GM21526 (cell line): ENCODE measurements around the gene MED17.

Experiments
- ATAC-seq: cut with Tn5 transposase; IDR thresholded peaks from one replicate; pipeline ENCODE4 v1.9.1; 2021; ENCODE audit warnings: moderate library complexity; ENCODE audit not compliant: unreplicated experiment, low FRiP score

MED17 gene

DNA sequence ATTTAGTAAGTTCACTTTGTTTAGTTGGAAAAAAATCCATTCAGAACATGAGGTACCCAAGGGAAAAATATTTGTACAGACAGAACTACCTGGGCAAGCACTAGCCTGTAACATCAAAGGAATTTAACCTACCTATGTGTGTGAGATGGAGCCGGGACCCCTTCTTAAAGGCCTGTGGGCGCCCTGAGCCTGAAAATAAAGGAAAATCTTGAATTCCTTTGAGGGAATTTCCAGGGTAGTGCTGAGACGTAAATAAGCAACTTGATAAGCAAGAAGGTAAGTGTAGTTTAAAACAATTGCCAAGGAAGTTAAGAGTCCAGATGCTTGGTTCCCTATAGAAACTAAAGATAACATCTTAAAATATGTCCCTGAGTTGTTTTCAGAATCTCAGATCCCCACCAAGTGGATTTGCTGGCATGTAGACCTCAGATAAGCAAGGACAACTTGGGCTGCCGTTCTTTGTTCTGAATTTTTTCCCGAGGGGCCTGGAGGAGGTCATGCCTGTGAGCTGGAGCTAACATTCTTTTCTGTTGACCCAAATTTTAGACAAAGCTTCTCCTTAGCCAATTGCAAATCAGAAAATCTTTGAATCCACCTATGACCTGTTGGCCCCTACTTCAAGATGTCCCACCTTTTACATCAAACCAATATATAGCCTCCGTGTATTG, 31.0 kb downstream of the MED17 start:
- ATAC-seq = no peak

DNA sequence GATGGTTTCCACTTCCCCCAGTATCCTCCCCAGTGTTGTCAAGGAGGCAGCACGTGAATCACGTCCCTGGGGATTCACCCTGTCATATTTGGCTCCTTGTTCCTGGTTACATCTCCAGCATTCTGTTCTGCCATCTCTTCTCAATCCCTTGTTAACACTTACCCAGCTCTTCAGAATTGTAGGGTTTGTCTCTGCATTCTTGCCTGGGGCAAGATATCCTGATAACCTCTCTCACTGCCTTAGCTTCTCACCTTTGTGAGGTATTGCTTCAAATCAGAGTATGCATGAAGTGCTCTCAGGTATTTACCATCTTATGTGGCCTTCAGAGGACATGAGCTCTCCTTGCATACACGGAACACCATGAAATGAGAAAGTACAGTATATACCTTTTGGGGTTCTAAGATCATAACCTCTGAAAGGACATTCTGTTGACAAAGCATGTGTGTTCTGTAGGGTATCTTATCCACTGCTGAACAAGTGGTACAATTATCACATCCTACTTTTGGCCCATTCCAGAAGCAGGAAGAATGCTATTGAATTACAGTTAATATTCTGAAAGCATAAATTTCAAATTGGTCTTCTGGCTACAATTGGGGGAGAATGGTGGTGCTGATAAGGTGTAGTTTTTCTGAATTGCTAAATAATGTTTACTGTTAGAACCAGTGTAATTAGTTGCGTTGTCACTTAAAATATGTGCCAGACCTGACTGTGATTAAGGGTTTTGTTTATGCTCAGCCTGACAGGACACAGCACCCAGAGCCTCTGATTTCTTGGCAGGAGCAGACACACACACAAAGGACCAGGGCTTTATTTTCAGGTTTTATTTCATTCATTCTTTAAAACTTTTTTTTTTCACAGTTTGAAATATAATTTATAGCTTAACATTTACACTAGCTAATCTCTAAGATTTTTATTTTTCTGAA, 33.6 kb downstream of the MED17 start:
- ATAC-seq = no peak

DNA sequence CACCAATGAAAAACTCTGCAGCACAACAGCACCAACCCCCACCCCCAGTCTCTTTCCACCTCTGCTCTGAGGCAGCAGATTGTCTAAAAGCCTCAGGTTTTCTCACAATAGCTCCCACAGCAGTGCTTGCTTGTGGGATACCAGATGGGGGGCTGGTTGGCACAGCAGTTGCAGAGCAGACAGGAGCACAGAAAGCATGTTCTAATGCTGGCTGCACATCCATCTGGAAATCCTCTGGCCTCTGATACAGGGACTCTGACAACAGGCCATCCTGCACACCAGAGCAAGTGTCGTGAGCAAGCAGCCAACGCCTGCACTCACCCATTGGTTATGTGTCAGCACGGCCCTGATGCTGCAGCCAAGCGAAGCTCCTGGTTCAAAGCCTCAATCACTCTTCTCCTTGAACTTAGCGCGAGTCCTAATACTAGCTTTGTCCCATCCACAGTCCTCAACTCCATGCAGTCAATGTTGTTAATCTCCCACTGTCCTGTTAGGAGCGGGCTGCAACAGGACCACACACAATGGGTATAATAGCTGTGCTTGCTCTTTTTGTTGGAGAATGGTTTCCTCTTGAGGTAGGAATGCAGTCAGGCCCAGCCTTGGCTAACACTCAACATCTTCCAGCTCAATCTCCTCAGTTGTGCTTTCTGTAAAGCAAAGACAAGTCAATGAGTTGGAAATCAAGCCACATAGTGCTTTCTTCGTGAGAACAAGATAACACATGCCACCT, 36.0 kb downstream of the MED17 start:
- no peak for ATAC-seq

DNA sequence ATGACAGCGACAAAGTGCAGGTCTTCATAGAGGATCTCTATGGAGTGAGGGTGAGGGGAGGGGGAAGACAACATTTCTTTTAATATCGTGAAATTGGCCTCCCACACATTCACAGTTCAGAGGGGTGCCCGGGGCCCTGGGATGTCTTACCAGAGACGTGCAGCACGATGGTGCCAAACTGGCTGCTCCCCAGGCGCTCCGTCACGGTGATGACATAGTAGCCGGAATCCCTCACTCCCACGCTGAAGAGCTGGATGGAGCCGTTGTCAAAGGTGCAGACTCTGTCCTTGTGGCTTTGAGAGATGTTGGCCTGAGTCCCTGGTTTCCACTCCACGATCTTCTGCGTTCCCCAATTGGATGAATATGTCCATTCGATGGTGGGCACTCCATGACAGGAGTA, 36.8 kb downstream of the MED17 start:
- no peak for ATAC-seq

DNA sequence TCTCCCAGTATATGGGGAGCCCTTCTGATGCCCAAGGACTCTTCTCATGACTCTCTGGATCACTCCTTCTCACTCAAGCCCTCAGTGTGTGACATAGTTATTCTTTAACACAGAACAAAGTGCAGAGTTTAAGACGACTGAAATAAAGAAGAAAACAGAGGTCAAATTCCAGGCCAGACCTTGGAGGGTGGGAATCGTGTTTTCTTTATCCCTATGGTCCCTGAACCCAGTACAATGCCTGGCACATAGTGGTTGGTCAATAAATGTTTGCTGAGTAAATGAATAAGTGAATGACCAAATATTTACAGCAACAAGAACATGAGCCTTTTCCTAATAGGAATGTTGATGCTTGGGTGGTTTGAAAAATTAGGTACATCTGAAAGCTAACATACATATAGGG, 37.5 kb downstream of the MED17 start:
- no peak for ATAC-seq

DNA sequence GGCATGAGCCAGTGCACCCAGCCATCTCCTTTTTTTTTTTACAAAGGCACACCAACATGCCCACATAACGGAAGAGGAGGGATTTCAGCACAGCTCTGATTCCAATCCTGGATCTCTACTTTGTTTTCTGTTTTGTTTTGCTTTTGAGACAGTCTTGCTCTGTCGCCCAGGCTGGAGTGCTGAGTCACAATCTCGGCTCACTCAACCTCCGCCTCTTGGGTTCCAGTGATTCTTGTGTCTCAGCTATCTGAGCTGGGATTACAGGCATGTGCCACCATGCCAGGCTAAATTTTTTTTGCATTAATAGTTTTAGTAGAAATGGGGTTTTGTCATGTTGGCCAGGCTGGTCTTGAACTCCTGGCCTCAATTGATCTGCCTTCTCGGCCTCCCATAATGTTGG, 38.3 kb downstream of the MED17 start:
- ATAC-seq = no peak

DNA sequence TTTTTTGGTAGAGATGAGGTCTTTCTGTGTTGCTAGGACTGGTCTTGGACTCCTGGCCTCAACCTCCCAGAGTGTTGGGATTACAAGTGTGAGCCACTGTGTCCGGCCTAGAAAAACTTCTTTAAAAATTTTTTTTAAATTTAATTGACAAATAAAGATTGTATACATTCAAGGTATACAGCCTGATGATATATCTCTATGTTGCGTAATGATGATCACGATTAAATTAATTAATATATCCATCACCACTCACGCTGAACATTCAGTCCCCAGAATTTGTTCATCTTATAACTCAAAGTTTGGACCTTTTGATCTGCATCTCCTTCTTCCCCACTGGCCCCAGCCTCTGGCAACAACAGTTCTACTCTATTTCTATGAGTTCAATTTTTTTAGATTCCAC, 39.1 kb downstream of the MED17 start:
- no peak for ATAC-seq

DNA sequence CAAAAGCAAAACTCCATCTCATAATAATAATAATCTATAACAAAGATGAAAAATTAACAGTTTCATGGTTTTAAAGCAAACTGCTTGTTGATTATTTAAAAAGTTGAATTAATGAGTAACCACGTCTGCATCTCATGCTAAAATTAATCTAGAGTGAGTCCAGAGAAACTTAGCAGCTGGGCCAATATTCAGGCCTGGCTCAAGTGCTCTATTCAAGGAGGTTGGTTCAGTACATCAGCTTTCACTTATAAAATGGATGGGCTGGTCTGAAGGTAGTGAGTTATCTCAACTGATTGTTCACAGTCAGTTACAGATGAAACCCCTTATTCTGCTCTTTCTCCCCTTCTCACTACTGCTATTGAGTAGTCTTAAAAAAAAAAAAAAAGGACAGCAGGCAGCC, 43.3 kb downstream of the MED17 start:
- no peak for ATAC-seq

DNA sequence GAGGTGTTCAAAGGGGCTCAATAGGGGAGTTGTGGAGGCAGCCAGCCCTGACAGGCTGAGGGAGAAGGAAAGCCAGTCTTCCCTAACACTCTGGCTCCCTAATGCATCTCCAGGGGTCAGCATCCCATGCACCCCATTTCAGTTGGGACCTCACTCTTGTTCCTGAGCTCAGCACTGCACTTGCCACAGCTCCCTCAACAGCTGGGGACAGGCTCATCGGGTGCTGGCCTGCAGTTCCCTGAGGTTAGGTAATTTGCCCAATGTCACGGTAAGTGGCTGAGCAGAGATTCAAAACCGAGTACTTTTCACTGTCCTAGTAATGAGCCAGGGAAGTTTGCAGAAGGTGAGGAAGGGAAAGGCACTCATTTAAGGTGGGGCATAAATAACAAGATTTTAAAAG, 45.5 kb downstream of the MED17 start:
- no peak for ATAC-seq

DNA sequence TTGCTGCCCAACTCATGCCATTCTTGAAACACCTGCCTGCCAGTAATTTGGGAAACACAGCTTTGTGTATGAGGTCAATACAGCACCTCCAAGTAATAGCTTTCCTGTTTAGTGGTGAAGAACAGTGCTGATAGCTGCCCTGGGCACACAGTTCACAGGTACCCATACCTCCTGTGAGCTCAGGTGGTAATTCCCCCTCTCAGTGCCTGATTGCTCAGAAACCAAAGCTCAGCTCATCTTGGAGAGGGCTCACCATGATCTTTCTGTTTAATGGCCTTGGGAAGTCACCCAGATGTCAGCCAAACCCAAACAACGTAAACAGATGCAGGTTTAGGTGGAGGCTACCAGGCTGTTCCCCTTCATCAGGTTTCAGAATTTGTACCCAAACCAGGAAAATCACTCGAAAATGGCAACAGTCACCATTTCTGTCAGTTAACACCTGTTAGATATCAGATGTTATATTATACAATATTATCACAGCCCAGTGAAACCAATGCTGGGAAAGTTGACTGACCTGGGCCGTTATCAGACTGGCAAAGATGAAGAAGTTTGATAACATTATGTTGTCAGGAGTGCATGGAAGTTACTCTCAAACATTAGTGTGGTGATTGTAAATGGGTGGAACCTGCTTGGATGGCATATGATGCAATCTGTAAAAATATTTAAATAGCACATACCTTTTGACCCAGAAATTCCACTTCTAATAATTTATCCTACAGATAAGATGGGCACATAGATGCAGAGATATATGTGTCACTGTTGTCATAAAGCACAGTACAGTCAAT, 47.5 kb downstream of the MED17 start:
- no peak for ATAC-seq

DNA sequence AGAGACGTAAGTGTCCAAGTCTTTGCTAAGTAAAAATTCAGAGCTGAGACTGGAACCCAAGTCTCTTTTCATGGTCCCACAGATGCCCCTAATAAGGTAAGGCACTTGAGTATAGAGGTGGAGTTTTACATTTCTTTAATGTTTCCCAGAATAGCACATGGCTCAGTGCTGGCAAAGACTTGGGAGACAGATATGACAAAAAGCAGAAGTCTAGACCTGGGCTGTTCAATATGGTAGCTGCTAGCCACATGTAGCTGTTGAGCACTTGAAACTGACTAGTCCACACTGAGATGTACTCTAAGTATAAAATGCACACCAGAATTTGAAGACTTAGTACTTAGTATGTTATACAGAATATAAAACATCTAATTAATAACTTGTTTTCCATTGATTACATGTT, 48.7 kb downstream of the MED17 start:
- no peak for ATAC-seq

DNA sequence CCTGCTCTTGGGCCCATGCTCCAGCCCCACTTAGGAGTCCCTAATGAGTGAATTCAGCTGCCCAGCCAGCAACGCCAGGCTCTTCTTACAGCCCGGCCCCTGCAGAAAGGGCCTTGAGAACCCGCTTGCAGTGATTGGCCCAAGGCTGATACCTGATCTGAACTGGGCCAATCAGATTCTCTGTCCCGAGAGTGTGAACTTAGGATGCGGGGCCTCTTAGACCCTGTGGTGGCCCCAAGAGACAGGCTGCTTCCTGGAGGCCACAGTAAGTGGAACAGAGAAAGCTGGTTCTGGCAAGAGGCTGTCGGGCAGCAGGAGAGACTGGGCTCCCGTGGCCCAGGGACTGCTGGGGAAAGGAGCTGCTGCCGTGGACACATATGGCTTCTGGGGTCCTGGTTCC, 54.9 kb downstream of the MED17 start:
- no peak for ATAC-seq

DNA sequence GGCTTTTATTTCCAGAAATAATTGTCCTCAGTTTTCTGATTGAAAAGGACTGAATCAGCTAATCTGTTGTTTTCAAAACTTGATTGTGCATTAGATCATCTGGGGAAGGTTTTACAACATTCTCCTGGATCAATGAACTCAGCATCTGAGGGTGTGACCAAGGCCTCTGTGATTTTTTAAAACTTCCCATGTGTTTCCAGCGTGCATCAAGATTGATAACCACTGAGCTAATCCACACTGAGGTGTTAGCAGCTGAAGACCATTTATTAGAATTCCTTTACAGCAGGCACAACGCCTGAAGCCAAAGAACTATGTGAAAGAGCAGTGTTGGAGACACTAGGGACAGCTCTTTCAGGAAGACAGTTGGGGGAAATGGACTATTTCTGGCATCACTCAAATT, 56.1 kb downstream of the MED17 start:
- no peak for ATAC-seq

DNA sequence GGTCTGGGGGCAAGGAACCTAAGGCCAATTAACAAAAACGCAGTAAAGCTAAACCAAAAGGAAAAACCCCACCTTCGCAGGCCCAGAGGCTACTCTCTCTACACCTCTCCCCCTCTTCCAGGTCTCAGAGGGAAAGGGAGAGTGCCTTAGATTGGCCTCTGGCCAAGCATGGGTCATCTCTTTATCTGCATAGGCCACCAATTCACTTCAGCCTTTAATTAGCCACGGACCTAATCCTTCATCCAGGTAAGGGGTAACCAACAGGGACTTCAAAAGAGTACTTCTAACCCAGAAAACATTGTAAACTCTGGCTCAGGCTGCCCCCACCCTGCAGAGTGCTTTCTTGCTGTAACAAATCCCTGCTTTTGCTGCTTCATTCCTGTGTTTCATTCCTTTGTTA, 56.9 kb downstream of the MED17 start:
- no peak for ATAC-seq

DNA sequence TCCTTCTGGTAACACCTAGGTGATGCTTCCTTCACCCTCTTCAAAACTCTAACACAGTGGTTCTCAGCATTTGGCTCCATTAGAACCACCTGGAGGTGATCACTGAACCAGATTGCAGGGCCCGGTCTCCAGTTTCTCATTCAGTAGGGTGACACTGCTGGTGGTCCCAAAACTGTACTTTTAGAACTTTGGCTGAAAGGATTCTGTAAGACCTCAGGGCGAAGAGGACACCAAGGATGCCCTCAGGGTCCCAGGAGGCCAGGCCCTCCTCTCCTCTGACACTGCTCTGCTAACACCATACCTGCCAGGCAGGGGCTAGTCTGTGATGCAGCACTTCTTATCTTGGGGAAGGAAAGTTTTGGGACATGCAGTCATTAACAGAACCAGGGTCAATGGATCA, 57.4 kb downstream of the MED17 start:
- ATAC-seq = no peak

DNA sequence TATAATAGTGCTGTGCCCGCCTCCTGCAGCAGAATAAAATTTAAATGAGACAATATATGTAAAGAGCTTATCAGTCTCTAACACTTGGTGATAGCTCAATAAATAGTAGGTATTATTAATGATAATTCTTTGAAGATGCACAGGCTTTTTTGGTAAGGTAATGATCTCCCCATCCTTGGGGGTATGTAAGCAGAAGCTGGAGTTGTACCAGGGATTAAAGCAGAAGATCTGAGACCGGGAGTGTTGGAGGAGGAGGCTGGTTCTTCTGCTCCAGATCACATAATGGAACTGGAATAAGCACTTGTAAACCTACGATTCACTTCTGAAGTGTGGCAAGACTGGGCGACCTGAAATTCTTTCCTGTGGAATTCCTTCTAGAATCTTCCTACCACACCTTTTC, 58.0 kb downstream of the MED17 start:
- ATAC-seq = no peak

DNA sequence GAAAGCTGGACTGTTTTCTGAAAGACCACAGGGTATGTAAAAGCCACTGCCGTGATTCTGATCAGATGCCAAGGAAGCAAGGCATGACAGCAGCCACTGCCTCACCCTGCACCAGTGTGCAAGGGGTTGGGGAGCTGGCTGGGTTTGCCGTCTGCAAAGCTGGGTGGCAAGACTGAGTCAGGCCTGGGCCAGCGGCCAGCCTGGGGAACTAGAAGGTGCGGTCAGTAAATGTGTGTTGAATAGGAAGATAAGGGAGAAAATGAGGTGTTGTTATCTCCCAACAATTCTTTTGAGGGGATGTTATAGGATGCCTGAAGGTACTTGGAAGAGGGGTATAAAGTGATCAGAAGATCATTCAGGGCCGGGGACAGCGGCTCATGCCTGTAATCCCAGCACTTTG, 58.4 kb downstream of the MED17 start:
- no peak for ATAC-seq

DNA sequence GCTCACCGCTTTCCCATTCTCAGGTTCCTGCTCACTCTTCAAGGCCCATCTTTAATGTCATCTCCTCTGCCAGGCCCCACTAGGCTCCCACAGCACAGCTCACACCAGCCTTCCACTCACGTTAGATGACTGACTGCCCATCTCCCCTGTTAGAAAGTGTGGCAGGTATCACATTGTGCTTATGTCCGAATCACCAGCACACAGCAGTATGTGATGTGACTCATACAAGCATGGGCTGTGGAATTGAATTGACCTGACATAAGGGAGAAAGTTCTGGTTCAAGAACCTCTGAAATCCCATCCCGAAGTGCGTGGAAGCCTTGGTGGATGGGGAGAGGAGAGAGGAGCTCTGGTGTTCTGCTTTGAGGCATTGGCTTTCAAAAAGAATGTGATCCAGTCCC, 59.8 kb downstream of the MED17 start:
- no peak for ATAC-seq

DNA sequence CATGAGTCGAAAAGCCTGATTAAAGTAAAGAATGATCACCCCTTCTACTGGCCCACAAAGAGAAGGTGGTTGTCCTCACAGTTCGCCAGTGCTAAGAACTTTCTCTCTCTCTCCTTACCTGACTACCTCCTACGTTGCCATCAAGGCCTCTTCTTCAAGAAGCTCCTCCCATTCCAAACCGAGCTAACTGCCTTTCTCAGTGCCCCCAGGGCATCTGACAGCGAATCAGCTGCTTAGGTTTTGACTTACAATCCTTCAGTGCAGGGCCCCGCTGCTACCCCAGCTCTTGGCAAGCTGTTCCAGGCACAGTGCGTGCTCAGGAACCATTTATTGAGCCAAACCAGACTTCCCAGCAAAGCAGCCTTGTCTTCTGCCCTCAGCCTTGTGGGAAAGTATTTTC, 60.5 kb downstream of the MED17 start:
- no peak for ATAC-seq

DNA sequence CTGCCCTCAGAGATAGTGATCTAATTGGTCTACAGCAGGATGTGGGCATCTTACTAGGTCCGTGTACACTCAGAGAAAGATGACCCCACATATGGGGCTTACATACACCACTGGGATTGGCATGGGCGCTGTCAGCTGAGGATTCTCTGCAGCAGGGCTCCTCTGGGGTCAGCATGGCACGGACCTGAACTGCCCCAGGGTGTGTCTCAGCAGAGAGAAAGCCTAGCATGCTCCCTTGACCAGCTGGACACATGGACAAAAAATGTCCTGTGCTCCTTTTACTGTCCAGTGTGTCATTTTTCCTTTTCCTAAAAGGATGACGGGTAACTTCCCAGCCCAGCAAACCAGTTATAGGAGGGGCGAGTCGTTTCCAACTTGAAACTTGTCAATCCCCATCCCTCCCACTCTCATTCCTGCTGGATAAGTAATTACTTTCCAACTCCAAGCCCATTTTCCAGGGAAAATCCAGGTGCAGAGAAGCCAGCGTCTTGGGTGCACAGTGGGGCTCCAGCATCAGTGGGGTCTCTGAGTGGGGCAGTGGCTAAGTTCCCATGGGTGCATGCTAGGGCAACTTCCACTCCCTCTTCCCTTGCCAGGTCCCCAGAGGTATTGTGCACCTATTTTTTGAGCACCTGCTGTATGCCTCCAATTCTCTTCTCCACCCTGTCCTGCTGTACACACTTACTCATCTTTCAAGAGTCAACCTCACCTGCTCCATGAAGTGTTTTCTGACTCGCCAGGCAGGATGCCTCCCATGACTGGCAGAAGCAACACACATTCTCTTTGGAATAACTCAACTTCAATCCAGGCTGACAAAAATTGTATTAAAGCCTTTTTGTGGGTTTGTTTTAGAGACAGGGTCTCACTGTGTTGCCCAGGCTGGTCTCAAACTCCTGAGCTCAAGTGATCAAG, 61.4 kb downstream of the MED17 start:
- no peak for ATAC-seq
